COLO668 (cell line): ENCODE results near the gene CLDN4.
"Not testable (repeated sequence)": the region's sequence is repeated elsewhere in the genome, so short reads cannot be mapped to it uniquely, and the experiment has no call there.

Source experiments
- DNase-seq: peaks from one replicate; lab custom pipeline; 2025; ENCODE audit not compliant: unreplicated experiment; lab: John Stamatoyannopoulos, UW

CLDN4 gene

DNA sequence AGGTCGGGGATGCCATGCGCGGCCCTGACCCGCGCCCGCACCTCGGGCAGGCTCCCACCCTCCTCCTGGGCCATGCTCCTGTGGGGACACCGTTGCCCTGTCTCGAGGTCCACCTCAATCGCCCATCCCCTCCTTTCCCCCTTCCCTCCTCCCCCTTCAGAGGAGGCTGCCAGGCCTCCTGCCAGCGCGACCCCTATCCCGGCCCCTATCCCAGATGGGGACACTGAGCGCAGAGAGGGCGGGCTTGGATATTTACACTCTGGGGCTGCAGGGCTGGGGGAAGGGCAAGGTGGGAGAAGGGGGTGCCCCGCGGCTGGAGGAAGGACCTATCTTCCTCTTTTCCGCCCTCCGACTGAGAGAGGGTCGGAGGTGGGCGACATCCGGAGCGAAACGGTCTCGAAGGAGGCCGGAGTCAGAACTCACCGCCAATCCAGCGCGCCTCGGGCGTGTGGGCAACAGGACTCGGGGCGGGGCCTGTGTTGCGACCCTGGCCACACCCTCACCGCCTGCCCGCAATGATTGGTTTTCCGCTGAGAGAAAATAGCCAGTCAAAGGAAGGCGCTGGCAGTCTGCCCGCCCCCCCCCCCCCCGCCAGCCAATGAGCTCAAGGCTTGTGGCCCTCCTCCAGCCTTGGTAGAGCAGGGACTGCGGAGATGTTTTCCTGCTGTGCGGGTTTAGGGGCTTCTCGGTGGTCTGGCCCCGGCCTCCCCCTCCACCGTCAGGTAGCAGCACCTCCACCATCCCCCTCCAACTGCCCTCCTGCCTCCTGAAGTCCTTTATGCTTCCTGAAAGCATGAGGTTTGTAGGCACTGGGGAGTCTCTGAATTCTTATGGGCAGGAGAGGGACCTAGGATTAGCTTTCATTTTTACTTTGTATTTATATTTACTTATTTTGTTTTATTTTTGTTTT lies 11.5 kb downstream of the CLDN4 start, which contains the start of gene METTL27:
METTL27 (minus strand) TSS at position 450 of the 910 bp plus-strand sequence; CDS start at position 74, 376 bp downstream.
- peak; percentile 94 for DNase-seq

- no peak for DNase-seq
Measured at GRCh38 chr7:73844131-73844547, 13.3 kb downstream of the CLDN4 start.

DNA sequence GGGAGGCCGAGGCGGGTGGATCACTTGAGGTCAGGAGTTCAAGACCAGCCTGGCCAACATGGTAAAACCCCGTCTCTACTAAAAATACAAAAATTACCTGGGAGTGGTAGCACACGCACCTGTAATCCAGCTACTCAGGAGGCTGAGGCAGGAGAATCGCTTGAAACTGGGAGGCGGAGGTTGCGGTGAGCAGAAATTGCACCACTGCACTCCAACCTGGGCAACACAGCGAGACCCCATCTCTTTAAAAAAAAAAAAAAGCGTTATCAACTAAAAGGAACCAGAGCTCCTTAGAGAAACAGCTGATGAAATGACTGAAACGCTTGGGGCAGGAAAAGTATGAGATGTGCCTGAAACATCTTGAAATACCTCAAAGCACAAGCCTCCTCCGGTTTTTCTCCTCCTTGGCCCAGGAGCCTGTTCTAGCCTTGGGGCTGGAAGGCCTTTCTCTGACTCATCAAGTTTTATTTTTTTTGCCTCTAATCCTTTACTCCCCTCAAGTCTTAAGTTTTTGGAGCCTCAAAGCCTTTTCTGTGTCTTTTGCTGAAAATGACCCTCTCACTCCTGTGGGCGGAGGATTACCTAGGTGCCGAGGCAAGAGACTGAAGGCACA lies 14.2 kb downstream of the CLDN4 start:
- DNase-seq, result no peak

- not testable (repeated sequence) for DNase-seq
Measured at GRCh38 chr7:73845701-73846195, 15.0 kb downstream of the CLDN4 start.

DNA sequence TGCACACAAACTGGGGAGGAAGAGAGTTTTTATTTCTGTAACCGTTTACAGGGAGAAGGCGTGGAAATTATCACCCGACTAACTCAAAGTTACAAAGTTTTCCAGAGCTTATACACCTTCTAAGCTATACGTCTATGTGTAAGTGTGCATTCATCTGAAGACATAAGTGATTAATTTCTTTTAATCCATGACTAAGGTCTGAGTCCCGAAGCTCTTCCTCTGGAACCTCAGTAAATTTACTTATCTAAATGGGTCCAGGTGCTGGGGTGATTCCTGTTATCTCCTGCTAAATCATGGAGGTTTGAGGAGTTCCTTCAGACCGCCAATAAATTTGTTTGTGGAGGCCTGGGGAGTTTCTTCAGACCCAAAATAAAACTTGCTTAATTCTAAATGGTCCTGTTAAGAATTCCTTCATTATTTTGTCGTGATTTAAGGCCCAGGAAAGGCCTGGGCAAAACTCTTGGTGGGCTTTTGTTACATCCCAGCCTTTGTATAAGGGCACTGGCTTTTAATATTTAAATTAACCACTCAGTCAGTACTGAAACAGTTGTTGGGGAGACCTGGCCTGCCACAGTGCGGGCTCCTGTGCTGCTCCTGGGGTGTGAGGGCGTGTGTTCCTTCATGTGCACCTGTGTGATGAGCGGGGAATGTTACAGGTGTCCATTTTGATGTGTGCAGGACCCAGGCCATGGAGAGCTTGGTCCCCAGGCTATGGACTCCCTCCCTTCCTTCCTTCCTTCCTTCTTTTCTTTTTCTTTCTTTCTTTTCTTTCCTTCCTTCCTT lies 17.3 kb downstream of the CLDN4 start:
- DNase-seq, result no peak

- peak; percentile 20 for DNase-seq
Measured at GRCh38 chr7:73850781-73851207, 20.0 kb downstream of the CLDN4 start.

DNA sequence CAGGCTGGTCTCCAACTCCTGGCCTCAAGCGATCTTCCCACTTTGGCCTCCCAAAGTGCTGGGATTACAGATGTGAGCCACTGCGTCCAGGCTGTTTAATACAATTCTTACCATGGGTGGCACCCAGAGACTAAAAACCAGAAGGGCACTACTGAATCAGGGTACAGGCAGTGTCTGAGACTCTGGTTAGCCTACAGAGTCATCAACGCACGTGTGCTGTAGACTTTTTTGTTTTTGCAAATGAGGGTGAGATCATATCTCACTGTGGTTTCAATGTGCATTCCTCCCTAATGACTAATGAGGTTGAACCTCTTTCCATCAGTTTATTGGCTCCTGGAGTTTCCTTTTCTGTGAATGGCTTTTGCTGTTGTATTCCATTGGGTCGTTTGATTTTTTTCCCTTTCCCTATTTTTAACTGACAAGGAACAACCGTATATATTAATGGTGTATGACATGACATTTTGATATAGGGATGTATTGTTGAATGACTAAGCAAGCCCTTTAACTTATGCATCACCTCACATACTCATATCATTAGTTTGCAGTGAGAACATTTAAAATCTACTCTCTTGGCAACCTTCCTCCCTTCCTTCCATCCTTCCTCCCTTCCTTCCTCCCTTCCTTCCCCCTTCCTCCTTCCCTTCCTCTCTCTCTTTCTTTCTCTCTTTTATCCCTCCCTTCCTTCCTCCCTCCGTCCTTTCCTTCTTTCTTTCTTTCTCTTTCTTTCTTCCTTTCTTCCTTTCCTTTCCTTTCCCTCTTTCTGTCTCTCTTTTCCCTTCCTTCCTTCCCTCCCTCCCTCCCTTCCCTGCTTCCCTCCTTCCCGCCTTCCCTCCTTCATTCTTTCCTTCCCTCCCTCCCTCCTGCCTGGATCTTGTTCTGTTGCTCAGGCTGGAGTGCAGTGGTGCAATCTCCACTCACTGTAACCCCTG lies 20.9 kb downstream of the CLDN4 start:
- no peak for DNase-seq

GRCh38 chr7:73852500-73852899 lies 21.7 kb downstream of the CLDN4 start:
- DNase-seq, result no peak

DNA sequence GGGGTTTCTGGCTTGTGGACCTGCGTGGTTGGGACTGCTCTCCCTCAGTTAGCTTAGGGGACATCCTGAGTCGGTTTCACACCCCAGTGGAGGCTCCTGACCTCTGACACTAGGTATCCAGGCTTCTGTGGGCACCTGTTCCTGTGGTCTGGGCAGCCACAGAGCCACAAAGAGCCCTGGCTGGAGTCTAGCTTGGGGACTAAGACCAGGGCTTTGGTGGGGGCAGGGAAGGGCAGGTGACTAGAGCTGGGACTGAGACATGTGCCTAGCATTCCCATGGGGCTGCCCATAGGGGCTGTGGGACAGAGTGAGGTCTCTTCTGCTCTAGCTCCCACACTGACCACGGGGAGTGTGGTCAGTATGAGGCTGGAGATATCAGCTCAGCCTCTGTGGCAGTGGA lies 26.1 kb downstream of the CLDN4 start:
- no peak for DNase-seq

DNA sequence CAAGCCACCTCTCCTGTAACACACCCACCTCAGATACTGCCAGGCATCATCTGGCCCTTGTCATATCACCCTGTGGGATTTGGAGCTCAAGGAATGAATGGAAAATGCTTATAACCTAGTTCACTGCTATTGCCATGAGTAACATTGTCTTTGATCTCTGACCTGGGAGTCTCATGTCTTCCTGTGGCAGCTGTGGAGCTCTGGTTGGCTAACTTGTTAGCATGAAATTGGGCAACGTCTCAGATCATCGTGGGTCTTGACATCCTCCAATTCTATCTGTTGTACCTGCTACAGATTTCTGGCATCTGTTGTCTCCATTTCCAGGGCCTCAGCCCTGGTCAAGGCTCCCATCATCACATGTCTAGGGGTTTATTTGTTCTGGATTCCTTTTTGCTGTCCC lies 28.0 kb downstream of the CLDN4 start:
- no peak for DNase-seq

GRCh38 chr7:73860859-73861258 lies 30.1 kb downstream of the CLDN4 start, which contains the start of gene TMEM270:
TMEM270 (plus strand) TSS chr7:73861159; CDS start chr7:73861195, 36 bp downstream.
- DNase-seq, result no peak

DNA sequence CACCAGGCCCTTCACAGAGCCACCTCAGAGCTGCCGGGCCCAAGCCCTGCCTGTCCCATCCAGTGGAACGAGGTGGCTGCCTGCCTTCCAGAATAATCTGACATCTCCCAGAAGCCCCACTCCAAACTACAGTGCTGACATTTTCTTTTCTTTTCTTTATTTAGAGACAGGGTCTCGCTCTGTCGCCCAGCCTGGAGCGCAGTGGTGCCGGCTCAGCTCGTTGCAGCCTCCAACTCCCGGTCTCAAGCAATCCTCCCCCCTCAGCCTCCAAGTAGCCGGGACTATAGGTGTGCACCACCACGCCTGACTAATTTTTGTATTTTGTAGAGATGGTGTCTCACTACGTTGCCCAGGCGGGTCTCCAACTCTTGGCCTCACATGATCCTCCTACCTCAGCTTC lies 30.5 kb downstream of the CLDN4 start:
- no peak for DNase-seq

GRCh38 chr7:73864981-73865711 lies 34.4 kb downstream of the CLDN4 start:
- DNase-seq, result peak; percentile 25

GRCh38 chr7:73865738-73866445 lies 35.1 kb downstream of the CLDN4 start:
- peak; percentile 18 for DNase-seq

- no peak for DNase-seq
Measured at GRCh38 chr7:73866446-73866767, 35.6 kb downstream of the CLDN4 start.

GRCh38 chr7:73869011-73869798 lies 38.4 kb downstream of the CLDN4 start:
- no peak for DNase-seq

DNA sequence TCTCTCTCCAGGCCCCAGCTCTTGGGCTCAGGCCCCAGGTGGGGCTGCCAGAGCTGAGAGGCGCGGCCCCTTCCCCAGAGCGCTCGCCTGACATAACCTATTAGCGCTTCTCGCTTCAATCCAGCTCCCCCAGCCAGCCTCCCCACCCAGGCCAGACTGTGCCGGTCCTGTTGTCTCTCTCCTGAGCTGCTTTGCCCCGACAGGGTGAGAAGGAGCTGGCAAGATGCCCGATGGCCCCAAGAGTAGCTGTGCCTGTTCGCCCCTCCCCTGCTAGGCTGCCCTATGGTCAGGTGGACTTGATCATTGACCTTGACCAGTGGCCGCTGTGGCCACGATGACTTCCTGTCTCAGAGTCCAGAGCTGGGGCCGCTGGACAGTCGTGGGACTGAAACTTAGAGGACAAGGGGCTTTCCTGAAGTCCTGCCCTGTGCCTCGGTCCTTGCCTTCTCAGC lies 39.3 kb downstream of the CLDN4 start:
- no peak for DNase-seq
